ENCODE data around the gene IKZF3.
A peak's percentile ranks its signal among the peaks of the same experiment; 100 is the strongest.

IKZF3 gene

GRCh38 chr17:39787743-39788484 is 76.2 kb downstream of the IKZF3 start:
- ChIA-PET CTCF (no interaction called here), POLR2A (no interaction called here)
- Histone ChIP-seq H3K36me3 (ENCODE audit: control insufficient read depth in 2 of 2, insufficient read depth in 1 of 2, low read length in 2 of 2) (no peaks in the 10 kb centered on the region), H3K4me3 (ENCODE audit: low read depth, low read length) (no peak overlapping the region), H3K27ac (ENCODE audit: extremely low read depth, low read depth, low read length) (no peak overlapping the region), H3K4me1 (ENCODE audit: control insufficient read depth, insufficient read depth, low read length) (peaks cover 19% of the 10 kb centered on the region), H3K9me3 (ENCODE audit: control insufficient read depth, insufficient read depth, low read depth, low read length) (no peaks in the 10 kb centered on the region)
- TF ChIP-seq ZNF623 (tag by site-specific recombination; IDR thresholded peaks at IDR 0.05) (peak; percentile 97), ZNF791 (tag by site-specific recombination; IDR thresholded peaks at IDR 0.05) (no peak), ATF2 (tag by site-specific recombination; IDR thresholded peaks at IDR 0.05; ENCODE audit: low read depth) (peak; percentile 48; the same call in 1 of the 2 replicates), ZNF580 (tag by site-specific recombination; IDR thresholded peaks at IDR 0.05) (peak; percentile 67)

- Histone ChIP-seq H3K4me1 (ENCODE audit: control insufficient read depth, insufficient read depth, low read length) (peaks cover 19% of the 10 kb centered on the region), H3K4me3 (ENCODE audit: low read depth, low read length) (no peak overlapping the region), H3K9me3 (ENCODE audit: control insufficient read depth, insufficient read depth, low read depth, low read length) (no peaks in the 10 kb centered on the region), H3K36me3 (ENCODE audit: control insufficient read depth in 2 of 2, insufficient read depth in 1 of 2, low read length in 2 of 2) (no peaks in the 10 kb centered on the region), H3K27ac (ENCODE audit: extremely low read depth, low read depth, low read length) (peak overlapping the region; percentile 37; the same call in 1 of the 2 replicates)
- ChIA-PET CTCF (interaction anchor here (1.2 kb wide), 1 partner anchor 11 kb away, joined by 3 read pairs; no protein-coding TSS in a partner anchor), POLR2A (no interaction called here)
- TF ChIP-seq ZNF184 (tag by site-specific recombination; IDR thresholded peaks at IDR 0.05) (no peak), PRDM6 (tag by site-specific recombination; IDR thresholded peaks at IDR 0.05) (peak; percentile 74), ZNF426 (tag by site-specific recombination; IDR thresholded peaks at IDR 0.05) (no peak), ZBTB7A (tag by site-specific recombination; IDR thresholded peaks at IDR 0.05; ENCODE audit: low read depth) (no peak), ZNF248 (tag by site-specific recombination; IDR thresholded peaks at IDR 0.05) (no peak), ZNF404 (tag by site-specific recombination; IDR thresholded peaks at IDR 0.05) (no peak), PRDM10 (tag by site-specific recombination; IDR thresholded peaks at IDR 0.05) (no peak), ZNF16 (tag by site-specific recombination; IDR thresholded peaks at IDR 0.05; ENCODE audit: low read depth) (no peak), ZNF514 (tag by site-specific recombination; IDR thresholded peaks at IDR 0.05) (no peak), ZNF169 (tag by site-specific recombination; IDR thresholded peaks at IDR 0.05) (no peak), FEZF1 (tag by site-specific recombination; IDR thresholded peaks at IDR 0.05) (0 out of 2 replicates have a peak, but pooled peaks have one; percentile 25), ZNF843 (tag by site-specific recombination; IDR thresholded peaks at IDR 0.05) (peak; percentile 49; the same call in 1 of the 2 replicates), ZNF529 (tag by site-specific recombination; IDR thresholded peaks at IDR 0.05; ENCODE audit: insufficient replicate concordance) (no peak), ZNF140 (tag by site-specific recombination; IDR thresholded peaks at IDR 0.05) (no peak), ZSCAN30 (tag by site-specific recombination; IDR thresholded peaks at IDR 0.05) (no peak), ZBTB26 (tag by site-specific recombination; optimal IDR thresholded peaks at IDR 0.05) (no peak), ZNF394 (tag by site-specific recombination; IDR thresholded peaks at IDR 0.05; ENCODE audit: borderline replicate concordance) (no peak), AEBP2 (tag by site-specific recombination; IDR thresholded peaks at IDR 0.05; ENCODE audit: borderline replicate concordance) (no peak), ZNF76 (tag by site-specific recombination; IDR thresholded peaks at IDR 0.05; ENCODE audit: borderline replicate concordance, low read depth) (no peak)
Measured at GRCh38 chr17:39787041-39787440, 77.1 kb downstream of the IKZF3 start.
